SK-N-MC (cell line): ENCODE measurements around the gene GYS2.
"Not testable (repeated sequence)": the region's sequence is repeated elsewhere in the genome, so short reads cannot be mapped to it uniquely, and the experiment has no call there.

Experiments used
- DNase-seq: peaks from one replicate; pipeline ENCODE4 v3.0.0-alpha.2; 2011; ENCODE audit warnings: low read depth, low spot score
- H3K27ac ChIP-seq: fragments of 200-600 bp; sonication (generic); 2 replicates; pipeline ENCODE4 v1.5.1; 2016; ENCODE audit warnings: mixed run types
- H3K36me3 ChIP-seq: fragments of 200-600 bp; sonication (generic); 2 replicates; pipeline ENCODE4 v1.6.1; 2017; ENCODE audit warnings: antibody characterized with exemption, low read length, mixed read lengths; ENCODE audit not compliant: insufficient read depth
- H3K4me3 ChIP-seq: fragments of 200-600 bp; sonication (generic); 2 replicates; pipeline ENCODE4 v1.5.1; 2016
- H3K9ac ChIP-seq: fragments of 200-600 bp; sonication (generic); 2 replicates; pipeline ENCODE4 v1.8.0; 2017; ENCODE audit warnings: mixed run types, mixed read lengths; ENCODE audit not compliant: insufficient read length
- H3K9me3 ChIP-seq: fragments of 200-600 bp; sonication (generic); 2 replicates; pipeline ENCODE4 v1.6.1; 2017; ENCODE audit warnings: low read depth, mild to moderate bottlenecking, antibody characterized with exemption, low read length, moderate library complexity, mixed read lengths
- EZH2 ChIP-seq: fragments of 200-600 bp; sonication (generic); IDR thresholded peaks from one replicate; pipeline ENCODE4 v1.6.1; 2017; ENCODE audit warnings: antibody characterized with exemption
- FOXP2 ChIP-seq: optimal IDR thresholded peaks from 2 replicates; pipeline ENCODE3; 2011; ENCODE audit warnings: mild to moderate bottlenecking, moderate library complexity; ENCODE audit not compliant: insufficient read depth; ENCODE audit errors: extremely low read length, control extremely low read depth
- POLR2AphosphoS5 ChIP-seq: IDR thresholded peaks from 2 replicates; pipeline ENCODE4 v1.6.1; 2012; ENCODE audit warnings: mild to moderate bottlenecking, low read depth, low read length, borderline replicate concordance

Gene GYS2

GRCh38 chr12:21585485-21585884 lies 19.2 kb downstream of the GYS2 start:
- Histone ChIP-seq H3K9me3 (no peaks in the 10 kb centered on the region), H3K9ac (no peak overlapping the region), H3K27ac (no peak overlapping the region), H3K4me3 (no peak overlapping the region), H3K36me3 (no peaks in the 10 kb centered on the region)
- DNase-seq: no peak
- TF ChIP-seq POLR2AphosphoS5: no peak
- TF ChIP-seq FOXP2: no peak
- no peak for TF ChIP-seq EZH2

- H3K36me3 ChIP-seq, H3K9me3 ChIP-seq, DNase-seq, H3K4me3 ChIP-seq, H3K9ac ChIP-seq, H3K27ac ChIP-seq: not testable (repeated sequence)
Measured at GRCh38 chr12:21584403-21585182, 20.1 kb downstream of the GYS2 start.

- no peak for DNase-seq
- Histone ChIP-seq H3K9me3 (no peaks in the 10 kb centered on the region), H3K36me3 (no peaks in the 10 kb centered on the region), H3K4me3 (no peak overlapping the region), H3K9ac (no peak overlapping the region), H3K27ac (no peak overlapping the region)
- TF ChIP-seq FOXP2: no peak
- TF ChIP-seq EZH2: no peak
- no peak for TF ChIP-seq POLR2AphosphoS5
Measured at GRCh38 chr12:21583587-21583986, 21.1 kb downstream of the GYS2 start.

- Histone ChIP-seq H3K9me3 (no peaks in the 10 kb centered on the region), H3K4me3 (no peak overlapping the region), H3K27ac (no peak overlapping the region), H3K9ac (no peak overlapping the region), H3K36me3 (no peaks in the 10 kb centered on the region)
- no peak for DNase-seq
- TF ChIP-seq FOXP2 (no peak), POLR2AphosphoS5 (no peak), EZH2 (no peak)
Measured at GRCh38 chr12:21580748-21581516, 23.7 kb downstream of the GYS2 start.

GRCh38 chr12:21577516-21577915 lies 27.1 kb downstream of the GYS2 start:
- no peak overlapping the region for H3K9ac ChIP-seq
- no peaks in the 10 kb centered on the region for H3K9me3 ChIP-seq
- TF ChIP-seq EZH2 (no peak), FOXP2 (no peak), POLR2AphosphoS5 (no peak)
- DNase-seq: no peak
- no peak overlapping the region for H3K4me3 ChIP-seq
- H3K27ac ChIP-seq: no peak overlapping the region
- H3K36me3 ChIP-seq: no peaks in the 10 kb centered on the region

- Histone ChIP-seq H3K9ac (no peak overlapping the region), H3K9me3 (no peaks in the 10 kb centered on the region), H3K4me3 (no peak overlapping the region), H3K36me3 (no peaks in the 10 kb centered on the region), H3K27ac (no peak overlapping the region)
- TF ChIP-seq EZH2 (no peak), POLR2AphosphoS5 (no peak), FOXP2 (no peak)
- DNase-seq: no peak
Measured at GRCh38 chr12:21576431-21576830, 28.2 kb downstream of the GYS2 start.

GRCh38 chr12:21573733-21574358 lies 30.8 kb downstream of the GYS2 start:
- no peaks in the 10 kb centered on the region for H3K9me3 ChIP-seq
- no peaks in the 10 kb centered on the region for H3K36me3 ChIP-seq
- H3K27ac ChIP-seq: no peak overlapping the region
- no peak for DNase-seq
- TF ChIP-seq POLR2AphosphoS5 (no peak), EZH2 (no peak), FOXP2 (no peak)
- H3K4me3 ChIP-seq: no peak overlapping the region
- no peak overlapping the region for H3K9ac ChIP-seq

GRCh38 chr12:21571046-21571445 lies 33.6 kb downstream of the GYS2 start:
- H3K36me3 ChIP-seq: no peaks in the 10 kb centered on the region
- H3K9ac ChIP-seq: no peak overlapping the region
- H3K4me3 ChIP-seq: no peak overlapping the region
- no peak for DNase-seq
- no peaks in the 10 kb centered on the region for H3K9me3 ChIP-seq
- H3K27ac ChIP-seq: no peak overlapping the region
- no peak for TF ChIP-seq EZH2
- TF ChIP-seq POLR2AphosphoS5: no peak
- TF ChIP-seq FOXP2: no peak
